ENCODE results near the gene SRD5A2. TPM values are rescaled to one million over a fixed set of nuclear protein-coding genes. Genes with fewer than 3 reads are reported as not detected.

Gene SRD5A2
- total and polyA plus RNA-seq, 2 experiments from 2014 or later, result 0.40 TPM; not detected in 1

- no peak overlapping the region for H3K4me2 ChIP-seq
- WGBS (ENCODE audit: low lambda C conversion rate, missing lambda C conversion rate), result 68% methylated on average over 1 of the region's 1 CpG
- no peak for DNase-seq (ENCODE audit: low spot score)
These were observed 106.4 kb downstream of the SRD5A2 start for GRCh38 chr2:31474296-31474695.

More at GRCh38 chr2:31474296-31474695, 106.4 kb downstream of the SRD5A2 start:
- Histone ChIP-seq H3K27ac (no peak overlapping the region), H3K79me2 (no peaks in the 10 kb centered on the region), H4K20me1 (ENCODE audit: insufficient read depth, poor library complexity, severe bottlenecking) (no peaks in the 10 kb centered on the region), H3K9me3 (ENCODE audit: low read depth) (peaks cover 3% of the 10 kb centered on the region), H3K4me1 (ENCODE audit: insufficient read depth) (peaks cover 17% of the 10 kb centered on the region), H3K4me3 (no peak overlapping the region), H3K9me2 (replicated peaks; ENCODE audit: insufficient read depth) (no peaks in the 10 kb centered on the region), H3K36me3 (replicated peaks; ENCODE audit: insufficient read depth, low read depth) (no peaks in the 10 kb centered on the region), H2AFZ (no peak overlapping the region), H3K27me3 (no peaks in the 10 kb centered on the region)
- TF ChIP-seq CTCF (IDR thresholded peaks at IDR 0.05; ENCODE audit: poor library complexity) (no peak), EZH2 (IDR thresholded peaks at IDR 0.05; ENCODE audit: borderline replicate concordance) (no peak)

Other genes with a start within 250 kb of the SRD5A2 start
- 4.0 and 6.7 TPM in 2 replicates for gene XDH, start 166.2 kb downstream of the SRD5A2 start, total RNA-seq
- gene XDH, start 166.2 kb downstream of the SRD5A2 start, polyA plus RNA-seq, result 1.6 and 2.6 TPM in 2 replicates

Measured in hepatocyte (in vitro differentiated cells).